22Rv1 (cell line): ENCODE data around the gene METTL16.
A peak's percentile ranks its signal among the peaks of the same experiment; 100 is the strongest.

Experiments used
- H3K27ac ChIP-seq: fragments of 450-650 bp; 2 replicates; pipeline ENCODE4 v1.5.1; 2017
- CTCF ChIP-seq: fragments of 450-650 bp; IDR thresholded peaks from 2 replicates; pipeline ENCODE4 v1.5.1; 2017; ENCODE audit warnings: mild to moderate bottlenecking
- ZFX ChIP-seq: fragments of 450-650 bp; IDR thresholded peaks from 2 replicates; pipeline ENCODE4 v1.6.1; 2017; ENCODE audit warnings: antibody characterized with exemption, borderline replicate concordance

METTL16 gene

GRCh38 chr17:2385240-2386210, 126.2 kb downstream of the METTL16 start:
- TF ChIP-seq ZFX: no peak
- no peak for TF ChIP-seq CTCF
- H3K27ac ChIP-seq: peak overlapping the region; percentile 49; the same call in 1 of the 2 replicates

- peak overlapping the region; percentile 49 for H3K27ac ChIP-seq
- TF ChIP-seq ZFX (no peak), CTCF (no peak)
Measured at GRCh38 chr17:2384439-2385127, 127.1 kb downstream of the METTL16 start.

GRCh38 chr17:2383628-2384167, 128.0 kb downstream of the METTL16 start:
- TF ChIP-seq ZFX (no peak), CTCF (no peak)
- peak overlapping the region; percentile 49 for H3K27ac ChIP-seq

- H3K27ac ChIP-seq: 0 out of 2 replicates have a peak overlapping the region, but pooled peaks have one; percentile 7
- no peak for TF ChIP-seq ZFX
- no peak for TF ChIP-seq CTCF
Measured at GRCh38 chr17:2380950-2381649, 130.6 kb downstream of the METTL16 start.

- TF ChIP-seq CTCF (no peak), ZFX (no peak)
- 0 out of 2 replicates have a peak overlapping the region, but pooled peaks have one; percentile 7 for H3K27ac ChIP-seq
Measured at GRCh38 chr17:2380226-2380922, 131.3 kb downstream of the METTL16 start.

- no peak overlapping the region for H3K27ac ChIP-seq
Measured at GRCh38 chr17:2379489-2380225, 132.0 kb downstream of the METTL16 start.

More at GRCh38 chr17:2379489-2380225, 132.0 kb downstream of the METTL16 start:
- no peak for TF ChIP-seq CTCF
- TF ChIP-seq ZFX: no peak
